ENCODE results near the gene NFATC2.

The NFATC2 gene

DNA sequence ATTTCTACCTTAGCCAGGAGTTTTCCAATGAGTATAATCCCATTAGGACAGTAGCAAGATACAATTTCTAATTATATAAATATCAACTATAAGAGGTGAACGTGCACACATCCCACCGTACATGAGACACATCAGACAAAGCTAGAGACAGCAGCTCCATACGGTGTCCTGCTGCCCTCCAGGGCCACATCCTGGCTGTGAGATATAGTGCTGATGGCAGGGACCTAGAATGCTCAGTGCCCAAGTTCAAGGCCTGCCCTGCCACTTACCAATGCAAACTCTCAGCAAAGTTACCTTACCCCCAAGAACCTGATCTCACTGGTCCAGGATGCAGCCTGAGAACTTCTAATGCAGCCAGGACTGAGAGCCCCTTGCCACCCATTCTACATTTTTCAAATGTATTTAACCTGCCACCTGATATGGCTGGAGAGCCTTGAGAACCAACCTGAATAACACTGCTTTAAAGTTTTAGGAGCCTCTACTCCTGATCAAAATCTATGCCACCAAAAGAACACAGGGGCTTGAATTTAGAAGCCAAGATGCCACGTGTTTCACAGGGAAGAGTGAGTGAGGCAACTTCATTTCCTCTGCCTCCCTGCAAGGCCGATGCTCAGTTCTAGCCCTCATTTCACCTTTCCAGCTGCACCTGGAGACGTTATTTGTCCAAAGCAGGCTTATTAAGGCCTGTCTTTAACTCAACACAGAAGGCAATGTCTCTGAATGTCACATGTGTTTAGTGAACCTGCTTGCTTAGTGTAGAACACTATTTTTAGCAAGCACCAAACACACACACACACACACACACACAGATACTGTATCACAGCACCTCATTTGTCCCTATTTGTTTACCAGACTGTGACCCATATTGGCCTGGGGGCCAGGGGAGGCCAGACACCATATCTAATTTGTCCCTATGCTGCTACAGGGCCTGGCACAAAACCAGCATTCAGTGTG, 6.1 kb downstream of the NFATC2 start:
- no peak for DNase-seq

GRCh38 chr20:51535674-51536073, 6.8 kb downstream of the NFATC2 start:
- no peak for DNase-seq

DNA sequence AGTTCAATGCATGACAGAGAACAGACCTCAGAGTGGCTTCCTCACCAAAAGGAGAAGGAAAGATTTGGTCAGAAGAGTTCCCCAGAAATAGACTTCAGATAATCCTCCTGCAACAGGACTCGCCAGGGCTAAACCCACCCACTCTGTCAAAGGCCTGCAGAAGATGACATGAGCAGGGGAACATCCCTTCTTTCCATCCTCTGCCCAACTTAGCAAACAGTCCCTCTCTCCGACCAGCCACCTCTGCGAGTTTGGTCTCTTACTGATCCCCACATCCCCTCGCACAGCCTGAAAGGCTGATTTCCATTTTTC, 7.5 kb downstream of the NFATC2 start:
- no peak for DNase-seq

- DNase-seq: no peak
Observed at GRCh38 chr20:51533291-51534172, 9.0 kb downstream of the NFATC2 start.

DNA sequence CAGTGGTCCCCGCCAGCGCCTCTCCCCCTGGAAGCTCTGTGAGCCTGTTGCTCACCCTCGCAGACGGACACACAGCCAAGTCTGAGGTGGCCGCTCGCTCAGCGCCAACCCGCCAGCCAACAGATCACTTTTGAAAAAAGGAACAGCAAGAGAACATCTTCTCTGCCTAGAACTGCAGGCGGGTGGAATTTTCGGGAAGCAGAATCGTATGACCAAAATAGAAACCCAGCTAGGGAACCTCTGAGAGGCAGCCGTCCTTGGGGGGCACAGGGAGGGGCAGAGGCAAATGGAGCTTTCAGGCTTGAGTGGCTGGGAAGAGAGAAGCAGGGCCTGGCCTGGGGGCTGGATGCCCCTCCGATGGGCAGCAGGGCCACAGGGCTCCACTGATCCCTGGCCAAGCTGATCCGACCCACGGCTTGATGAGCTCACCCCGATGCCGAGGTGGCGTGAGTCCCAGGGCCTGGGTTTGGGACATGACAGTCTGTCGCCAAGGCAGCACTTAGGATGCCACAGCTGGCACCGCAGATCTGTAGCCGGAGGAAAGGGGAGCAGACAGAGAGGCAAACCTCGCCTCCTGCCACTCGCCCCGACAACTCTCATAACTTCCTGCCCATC, 9.8 kb downstream of the NFATC2 start:
- DNase-seq: peak; percentile 86

- no peak for DNase-seq
Observed at GRCh38 chr20:51531712-51532456, 10.6 kb downstream of the NFATC2 start.

- DNase-seq: no peak
Observed at GRCh38 chr20:51531141-51531710, 11.3 kb downstream of the NFATC2 start.

DNA sequence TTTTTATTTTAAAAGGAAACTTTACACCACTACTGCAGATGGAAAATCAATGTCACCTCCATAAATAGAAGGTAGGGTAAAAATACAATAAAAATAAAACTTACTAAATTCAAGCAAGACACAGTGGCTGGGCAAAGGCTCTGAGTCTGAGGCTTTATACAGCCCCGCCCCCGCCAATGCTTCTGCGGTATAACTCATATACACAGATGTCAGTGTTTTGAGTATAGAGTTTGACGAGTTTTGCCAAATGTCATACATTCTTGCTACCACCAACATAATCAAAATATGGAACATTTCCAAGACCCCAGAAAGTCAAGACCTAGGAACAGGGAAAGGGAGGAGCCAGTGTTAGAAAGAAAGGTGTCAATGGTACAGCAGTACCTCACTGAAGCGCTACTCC, 12.8 kb downstream of the NFATC2 start:
- DNase-seq: peak; percentile 69

DNA sequence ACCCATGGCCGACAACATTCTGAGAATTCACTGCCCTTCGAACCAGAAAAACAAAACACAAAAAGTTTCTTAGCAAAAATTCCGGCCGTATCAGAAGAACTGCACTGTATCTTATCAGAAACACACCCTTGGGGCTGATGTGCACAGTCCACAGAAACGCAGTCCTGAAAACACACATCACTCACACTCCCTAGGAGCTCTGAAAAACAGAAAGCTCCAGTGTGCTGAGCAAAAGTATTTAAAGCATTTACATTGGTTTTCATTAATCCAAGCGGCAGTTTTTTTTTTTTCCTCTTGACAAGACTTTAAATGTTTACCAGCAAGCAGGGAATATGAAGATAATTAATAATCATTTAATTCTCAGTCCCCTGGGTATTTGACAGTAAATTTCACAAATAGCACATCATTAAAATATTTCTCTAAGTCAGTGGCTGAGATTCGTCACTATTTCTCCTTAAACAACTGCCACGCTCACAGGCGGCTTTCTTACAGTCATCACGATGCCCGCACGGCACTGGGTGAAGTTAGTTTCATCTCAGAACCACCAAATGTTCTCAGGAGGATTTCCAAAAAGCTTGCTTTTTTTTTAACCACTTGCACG, 13.3 kb downstream of the NFATC2 start:
- no peak for DNase-seq

DNA sequence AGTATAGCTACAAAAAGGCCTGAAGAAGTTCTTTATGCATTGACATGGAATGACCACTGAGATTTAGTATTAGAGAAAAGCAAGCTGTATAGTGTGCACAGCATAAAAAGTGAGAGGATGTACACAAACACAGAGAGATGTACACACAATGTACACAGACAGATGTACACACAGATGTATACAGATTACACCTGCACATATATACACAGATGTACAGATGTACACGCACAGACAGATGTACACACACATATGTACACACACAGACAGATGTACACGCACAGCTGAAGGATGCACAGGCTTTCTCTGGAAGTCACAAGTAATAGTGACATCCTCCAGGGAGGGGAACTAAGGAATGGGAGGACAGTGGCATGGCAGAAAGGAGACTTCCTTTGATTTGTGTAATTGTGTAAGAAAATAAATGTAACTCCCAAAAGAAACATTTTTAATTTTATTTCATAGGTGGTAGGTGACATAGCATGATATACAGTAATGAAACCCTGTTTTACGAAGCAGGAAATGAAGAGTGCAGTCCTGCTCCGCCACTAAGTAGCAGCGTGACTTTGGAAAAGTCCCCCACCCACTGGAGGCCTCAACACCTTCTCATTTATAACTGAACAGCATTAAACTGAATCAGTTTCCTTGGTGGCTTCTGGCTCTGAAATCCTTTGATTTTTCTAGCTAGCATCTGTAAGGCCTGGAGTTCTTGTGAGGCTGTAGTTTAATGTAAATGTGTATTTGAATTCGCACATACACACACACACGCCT, 14.1 kb downstream of the NFATC2 start:
- no peak for DNase-seq

- no peak for DNase-seq
Observed at GRCh38 chr20:51526754-51527153, 15.8 kb downstream of the NFATC2 start.

- no peak for DNase-seq
Observed at GRCh38 chr20:51526106-51526470, 16.4 kb downstream of the NFATC2 start.

- DNase-seq: peak; percentile 62
Observed at GRCh38 chr20:51525241-51526105, 17.0 kb downstream of the NFATC2 start.

- no peak for DNase-seq
Observed at GRCh38 chr20:51523276-51524013, 19.1 kb downstream of the NFATC2 start.

DNA sequence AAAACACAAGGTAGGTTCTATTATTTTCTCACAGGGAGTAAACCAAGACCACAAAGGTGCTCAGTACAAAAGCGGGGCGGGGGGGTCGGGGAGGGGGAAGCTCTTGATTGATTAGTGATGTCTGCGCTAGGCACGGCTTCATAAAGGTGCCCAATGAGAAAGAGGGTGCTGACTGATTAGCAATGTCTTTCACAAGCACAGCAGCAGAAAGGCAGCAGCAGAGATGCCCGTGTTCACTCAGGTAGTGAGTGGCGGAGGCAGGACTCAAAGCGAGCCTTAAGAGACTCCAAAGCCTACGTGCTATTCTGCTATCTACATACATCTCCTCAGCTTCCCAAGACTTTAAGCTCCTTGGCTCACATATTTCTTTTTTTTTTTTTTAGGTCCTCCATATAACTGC, 20.3 kb downstream of the NFATC2 start:
- DNase-seq: no peak

GRCh38 chr20:51517839-51518238, 24.7 kb downstream of the NFATC2 start:
- DNase-seq: no peak

DNA sequence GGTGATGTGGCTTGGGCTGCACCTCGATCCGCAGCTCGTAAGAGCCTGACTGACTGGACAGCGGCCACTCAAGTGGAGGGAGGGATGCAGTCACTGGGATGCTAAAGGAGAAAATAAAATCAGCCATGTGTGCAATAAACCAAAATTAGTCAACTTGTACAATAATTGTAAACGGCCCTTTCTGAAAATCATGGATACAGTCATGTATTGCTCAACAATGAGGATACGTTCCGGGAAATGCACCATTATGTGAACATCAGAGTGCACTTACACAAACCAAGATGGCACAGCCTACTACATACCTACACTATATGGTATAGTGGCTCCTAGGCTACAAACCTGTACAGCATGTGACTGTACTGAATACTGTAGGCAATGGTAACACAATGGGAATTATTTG, 25.7 kb downstream of the NFATC2 start:
- no peak for DNase-seq

DNA sequence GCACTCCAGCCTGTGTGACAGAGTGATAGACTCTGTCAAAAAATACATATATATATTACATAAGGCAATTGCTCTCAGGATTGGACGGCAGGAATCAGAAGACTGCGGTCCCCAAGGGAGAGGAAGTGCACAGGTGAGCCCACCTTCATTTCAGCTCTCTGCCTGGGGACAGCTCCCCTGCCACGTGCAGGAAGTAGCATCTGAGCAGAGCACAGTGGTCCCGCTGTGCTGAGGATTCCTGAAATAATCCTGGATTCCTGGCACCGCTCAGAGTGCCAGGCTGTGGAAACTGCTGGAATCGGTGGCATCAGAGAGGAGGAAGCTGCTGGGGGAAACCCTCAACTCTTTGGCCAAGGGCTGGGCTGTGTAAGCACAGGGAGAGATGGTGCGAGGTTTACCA, 27.7 kb downstream of the NFATC2 start:
- DNase-seq: no peak

GRCh38 chr20:51514249-51514648, 28.3 kb downstream of the NFATC2 start:
- no peak for DNase-seq

All from femur (tissue), 1 donor.